Measurements from ENCODE around the gene HSBP1L1. TPM values are rescaled to one million over a fixed set of nuclear protein-coding genes. Genes with fewer than 3 reads are reported as not detected.
A peak's percentile ranks its signal among the peaks of the same experiment; 100 is the strongest.

Gene HSBP1L1
- total RNA-seq, 4 donors from 2014 or later: 34.7 to 77.3 (median 62.2) TPM

DNA sequence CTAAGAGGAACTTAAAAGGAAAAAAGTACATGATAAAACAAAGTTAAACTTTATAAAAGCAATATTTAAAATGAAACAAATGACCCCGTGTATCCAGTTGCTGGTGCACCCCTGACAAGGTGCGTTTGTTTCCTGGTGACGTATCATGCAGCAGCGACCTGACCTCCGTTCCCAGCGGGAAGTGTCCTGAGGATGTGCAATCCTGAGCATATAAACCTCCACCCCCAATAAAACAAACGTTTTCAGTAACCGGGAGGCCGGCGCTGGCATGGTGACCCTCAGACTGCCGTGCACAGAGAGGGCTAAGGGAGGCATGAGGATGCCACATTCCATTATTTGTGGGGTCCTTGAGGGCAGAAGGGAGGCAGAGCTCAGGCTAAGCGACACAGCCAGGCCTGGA lies 27.8 kb upstream of the HSBP1L1 start:
- 93 to 96% methylated on average over 12 of the region's 12 CpGs for WGBS, 2 donors
- no peak for TF ChIP-seq POLR2A (IDR thresholded peaks at IDR 0.05)
- TF ChIP-seq, protein P1, sequence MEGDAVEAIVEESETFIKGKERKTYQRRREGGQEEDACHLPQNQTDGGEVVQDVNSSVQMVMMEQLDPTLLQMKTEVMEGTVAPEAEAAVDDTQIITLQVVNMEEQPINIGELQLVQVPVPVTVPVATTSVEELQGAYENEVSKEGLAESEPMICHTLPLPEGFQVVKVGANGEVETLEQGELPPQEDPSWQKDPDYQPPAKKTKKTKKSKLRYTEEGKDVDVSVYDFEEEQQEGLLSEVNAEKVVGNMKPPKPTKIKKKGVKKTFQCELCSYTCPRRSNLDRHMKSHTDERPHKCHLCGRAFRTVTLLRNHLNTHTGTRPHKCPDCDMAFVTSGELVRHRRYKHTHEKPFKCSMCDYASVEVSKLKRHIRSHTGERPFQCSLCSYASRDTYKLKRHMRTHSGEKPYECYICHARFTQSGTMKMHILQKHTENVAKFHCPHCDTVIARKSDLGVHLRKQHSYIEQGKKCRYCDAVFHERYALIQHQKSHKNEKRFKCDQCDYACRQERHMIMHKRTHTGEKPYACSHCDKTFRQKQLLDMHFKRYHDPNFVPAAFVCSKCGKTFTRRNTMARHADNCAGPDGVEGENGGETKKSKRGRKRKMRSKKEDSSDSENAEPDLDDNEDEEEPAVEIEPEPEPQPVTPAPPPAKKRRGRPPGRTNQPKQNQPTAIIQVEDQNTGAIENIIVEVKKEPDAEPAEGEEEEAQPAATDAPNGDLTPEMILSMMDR (IDR thresholded peaks at IDR 0.05): no peak
- DNase-seq (ENCODE audit: low spot score in 2 of 2): peak in 1 of 2 donors; percentile 80
- intact Hi-C loops (cut with DNase I; ENCODE audit: low total_unique reads): loop anchor here (10.0 kb wide), 1 partner anchor 142 kb away; the partner anchor contains the start of gene KCNG2
- H3K4me3 ChIP-seq (ENCODE audit: low read depth, poor library complexity, severe bottlenecking): no peak overlapping the region

DNA sequence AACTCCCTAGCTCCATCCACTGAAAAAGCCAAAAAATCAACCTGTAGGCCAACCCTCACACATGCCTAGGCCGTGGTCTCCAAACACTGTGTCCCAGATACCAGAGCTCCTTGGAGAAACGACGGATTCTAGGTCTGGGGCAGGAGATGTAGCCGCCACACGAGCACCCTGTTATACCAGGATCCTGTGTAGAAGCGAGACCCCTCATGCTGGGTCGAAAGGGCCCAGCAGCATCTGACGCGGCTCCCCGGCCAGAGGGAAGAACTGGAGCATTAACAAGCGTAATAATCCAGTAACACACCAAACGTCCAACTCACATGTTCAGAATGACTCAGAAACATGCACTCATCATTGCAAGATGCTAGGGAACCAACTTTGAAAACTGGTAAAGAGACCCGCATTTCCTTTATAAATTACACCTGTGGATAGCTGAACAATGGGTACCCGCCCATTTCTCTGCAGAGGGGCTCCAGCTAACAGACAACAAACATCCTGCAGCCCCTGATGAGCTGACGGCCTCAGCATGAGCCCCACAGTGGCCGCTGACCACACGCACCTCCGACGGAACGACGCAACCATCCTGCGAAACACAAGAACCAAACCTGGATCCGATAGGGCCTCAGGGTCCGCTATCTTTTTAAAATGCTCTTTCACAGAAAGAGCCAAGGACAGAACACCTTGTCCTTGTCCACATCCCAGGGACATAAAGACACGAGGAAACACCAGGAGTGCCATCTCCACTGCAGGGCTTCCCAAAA lies 27.2 kb upstream of the HSBP1L1 start:
- intact Hi-C loops (cut with DNase I; ENCODE audit: low total_unique reads): loop anchor here (10.0 kb wide), 1 partner anchor 142 kb away; the partner anchor contains the start of gene KCNG2
- no peak overlapping the region for H3K4me3 ChIP-seq (ENCODE audit: low read depth, poor library complexity, severe bottlenecking)
- TF ChIP-seq, protein P1 (IDR thresholded peaks at IDR 0.05): no peak
- TF ChIP-seq POLR2A (IDR thresholded peaks at IDR 0.05): no peak
- DNase-seq (ENCODE audit: low spot score in 2 of 2): peak in 1 of 2 donors; percentile 39
- WGBS, 2 donors: 95 to 96% methylated on average over 25 of the region's 25 CpGs

DNA sequence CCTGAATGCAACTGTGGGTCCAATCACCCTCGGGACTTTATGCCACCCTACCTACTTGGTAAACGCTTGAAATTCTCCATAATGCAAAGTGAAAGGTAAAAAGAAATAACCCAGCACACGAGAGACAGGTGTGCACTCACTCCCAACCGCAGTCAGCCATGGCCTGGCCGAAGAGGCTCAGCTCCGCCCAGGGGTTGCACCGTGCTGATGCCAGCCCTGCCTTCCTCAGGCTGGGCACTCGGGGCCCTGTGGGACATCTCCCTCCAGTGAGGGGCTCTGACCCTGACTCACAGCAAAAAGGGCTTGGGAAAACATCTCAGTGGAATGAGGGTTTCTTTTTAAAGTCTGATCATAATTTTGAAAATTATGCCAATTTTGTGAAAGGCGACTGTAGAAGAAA lies 26.2 kb upstream of the HSBP1L1 start:
- TF ChIP-seq POLR2A (IDR thresholded peaks at IDR 0.05): no peak
- TF ChIP-seq, protein P1 (IDR thresholded peaks at IDR 0.05): no peak
- intact Hi-C loops (cut with DNase I; ENCODE audit: low total_unique reads): loop anchor here (10.0 kb wide), 1 partner anchor 143 kb away; the partner anchor contains the start of gene KCNG2
- no peak overlapping the region for H3K4me3 ChIP-seq (ENCODE audit: low read depth, poor library complexity, severe bottlenecking)
- peak in 1 of 2 donors; percentile 49 for DNase-seq (ENCODE audit: low spot score in 2 of 2)
- 89 to 94% methylated on average over 9 of the region's 9 CpGs for WGBS, 2 donors

GRCh38 chr18:79939096-79939495 lies 25.3 kb upstream of the HSBP1L1 start:
- TF ChIP-seq POLR2A (IDR thresholded peaks at IDR 0.05): no peak
- TF ChIP-seq, protein P1 (IDR thresholded peaks at IDR 0.05): no peak
- no peak overlapping the region for H3K4me3 ChIP-seq (ENCODE audit: low read depth, poor library complexity, severe bottlenecking)
- intact Hi-C loops (cut with DNase I; ENCODE audit: low total_unique reads): loop anchor here (10.0 kb wide), 1 partner anchor 144 kb away; the partner anchor contains the start of gene KCNG2
- DNase-seq (ENCODE audit: low spot score in 2 of 2): peak in 1 of 2 donors; percentile 40
- 49% methylated on average over 5 of the region's 5 CpGs for WGBS, 2 donors

DNA sequence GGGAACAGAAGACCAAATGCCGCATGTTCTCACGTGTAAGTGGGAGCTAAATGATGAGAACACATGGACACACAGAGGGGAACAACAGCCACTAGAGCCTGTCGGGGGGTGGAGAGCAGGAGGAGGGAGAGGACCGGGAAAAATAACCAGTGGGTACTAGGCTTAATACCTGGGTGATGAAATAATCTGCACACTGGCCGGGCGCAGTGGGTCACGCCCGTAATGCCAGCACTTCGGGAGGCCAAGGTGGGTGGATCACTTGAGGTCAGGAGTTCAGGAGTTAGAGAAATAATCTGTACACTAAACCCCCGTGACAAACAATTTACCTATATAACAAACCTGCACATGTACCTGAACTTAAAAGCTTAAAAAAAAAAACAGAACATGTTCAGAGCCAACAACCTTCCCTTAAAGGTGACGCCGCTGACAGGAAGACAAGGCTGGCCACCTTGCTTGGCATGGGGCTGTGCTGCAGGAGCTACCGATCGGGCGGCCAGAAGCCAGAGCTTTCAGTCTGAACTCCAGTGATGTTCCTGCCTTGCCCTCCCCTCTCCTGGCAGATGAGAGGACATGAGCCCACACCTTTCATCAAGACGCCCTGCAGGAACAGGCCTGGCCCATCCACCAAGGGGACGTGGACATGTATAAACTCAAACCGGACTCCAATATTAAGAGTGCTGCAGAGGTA lies 24.2 kb upstream of the HSBP1L1 start:
- intact Hi-C loops (cut with DNase I; ENCODE audit: low total_unique reads): no loop called here
- no peak overlapping the region for H3K4me3 ChIP-seq (ENCODE audit: low read depth, poor library complexity, severe bottlenecking)
- 85 to 91% methylated on average over 18 of the region's 18 CpGs for WGBS, 2 donors
- TF ChIP-seq, protein P1 (IDR thresholded peaks at IDR 0.05): no peak
- TF ChIP-seq POLR2A (IDR thresholded peaks at IDR 0.05): no peak
- peak in 1 of 2 donors; percentile 57 for DNase-seq (ENCODE audit: low spot score in 2 of 2)
